GM12874 (cell line): ENCODE results near the gene CEBPG.

Source experiments
- TF ChIP-seq, protein P1 (sequence below): IDR thresholded peaks from 2 replicates; pipeline ENCODE4 v1.5.1; 2011; ENCODE audit warnings: low read depth, mild to moderate bottlenecking, control low read depth, low read length, moderate library complexity; ENCODE audit not compliant: insufficient read depth

Gene CEBPG

DNA sequence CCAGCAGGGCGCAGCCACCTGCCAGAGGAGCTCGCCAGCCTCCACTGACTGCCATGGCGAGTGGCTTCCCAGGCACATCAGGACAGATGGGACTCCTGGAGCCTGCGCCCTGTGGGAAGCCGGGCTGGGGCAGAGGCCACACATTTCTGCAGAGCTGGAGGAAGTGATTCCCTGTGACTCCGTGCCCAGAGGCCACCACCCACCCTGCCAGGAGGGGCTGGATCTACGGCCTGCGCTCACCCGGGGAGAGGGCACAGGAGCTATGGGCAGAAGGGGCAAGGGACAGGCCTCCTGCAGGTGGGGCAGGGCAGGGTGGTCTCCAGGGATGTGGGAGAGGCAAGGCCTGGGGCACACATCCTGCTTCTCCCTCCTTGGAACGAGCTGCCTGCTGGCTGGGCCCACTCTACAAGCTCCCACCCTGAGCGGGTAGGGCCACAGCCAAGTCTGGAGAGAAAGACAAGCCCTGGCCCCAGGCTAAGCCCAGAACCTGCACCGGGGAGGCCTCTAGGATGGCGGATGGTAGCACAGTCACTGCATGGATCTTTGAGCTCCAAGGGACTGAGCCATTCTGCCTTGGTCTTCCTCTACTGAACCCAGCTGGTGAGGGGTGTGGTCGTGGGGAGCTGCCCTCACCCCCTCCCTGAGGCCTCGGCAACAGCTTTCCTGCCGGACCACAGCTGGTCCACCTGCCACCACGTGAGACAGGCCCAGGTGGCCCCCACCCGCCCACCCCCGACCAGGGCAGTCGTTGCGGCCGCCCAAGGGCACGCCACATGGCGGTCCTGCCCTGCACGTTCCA lies 40.6 kb downstream of the CEBPG start:
- TF ChIP-seq, protein P1, sequence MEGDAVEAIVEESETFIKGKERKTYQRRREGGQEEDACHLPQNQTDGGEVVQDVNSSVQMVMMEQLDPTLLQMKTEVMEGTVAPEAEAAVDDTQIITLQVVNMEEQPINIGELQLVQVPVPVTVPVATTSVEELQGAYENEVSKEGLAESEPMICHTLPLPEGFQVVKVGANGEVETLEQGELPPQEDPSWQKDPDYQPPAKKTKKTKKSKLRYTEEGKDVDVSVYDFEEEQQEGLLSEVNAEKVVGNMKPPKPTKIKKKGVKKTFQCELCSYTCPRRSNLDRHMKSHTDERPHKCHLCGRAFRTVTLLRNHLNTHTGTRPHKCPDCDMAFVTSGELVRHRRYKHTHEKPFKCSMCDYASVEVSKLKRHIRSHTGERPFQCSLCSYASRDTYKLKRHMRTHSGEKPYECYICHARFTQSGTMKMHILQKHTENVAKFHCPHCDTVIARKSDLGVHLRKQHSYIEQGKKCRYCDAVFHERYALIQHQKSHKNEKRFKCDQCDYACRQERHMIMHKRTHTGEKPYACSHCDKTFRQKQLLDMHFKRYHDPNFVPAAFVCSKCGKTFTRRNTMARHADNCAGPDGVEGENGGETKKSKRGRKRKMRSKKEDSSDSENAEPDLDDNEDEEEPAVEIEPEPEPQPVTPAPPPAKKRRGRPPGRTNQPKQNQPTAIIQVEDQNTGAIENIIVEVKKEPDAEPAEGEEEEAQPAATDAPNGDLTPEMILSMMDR: no peak

DNA sequence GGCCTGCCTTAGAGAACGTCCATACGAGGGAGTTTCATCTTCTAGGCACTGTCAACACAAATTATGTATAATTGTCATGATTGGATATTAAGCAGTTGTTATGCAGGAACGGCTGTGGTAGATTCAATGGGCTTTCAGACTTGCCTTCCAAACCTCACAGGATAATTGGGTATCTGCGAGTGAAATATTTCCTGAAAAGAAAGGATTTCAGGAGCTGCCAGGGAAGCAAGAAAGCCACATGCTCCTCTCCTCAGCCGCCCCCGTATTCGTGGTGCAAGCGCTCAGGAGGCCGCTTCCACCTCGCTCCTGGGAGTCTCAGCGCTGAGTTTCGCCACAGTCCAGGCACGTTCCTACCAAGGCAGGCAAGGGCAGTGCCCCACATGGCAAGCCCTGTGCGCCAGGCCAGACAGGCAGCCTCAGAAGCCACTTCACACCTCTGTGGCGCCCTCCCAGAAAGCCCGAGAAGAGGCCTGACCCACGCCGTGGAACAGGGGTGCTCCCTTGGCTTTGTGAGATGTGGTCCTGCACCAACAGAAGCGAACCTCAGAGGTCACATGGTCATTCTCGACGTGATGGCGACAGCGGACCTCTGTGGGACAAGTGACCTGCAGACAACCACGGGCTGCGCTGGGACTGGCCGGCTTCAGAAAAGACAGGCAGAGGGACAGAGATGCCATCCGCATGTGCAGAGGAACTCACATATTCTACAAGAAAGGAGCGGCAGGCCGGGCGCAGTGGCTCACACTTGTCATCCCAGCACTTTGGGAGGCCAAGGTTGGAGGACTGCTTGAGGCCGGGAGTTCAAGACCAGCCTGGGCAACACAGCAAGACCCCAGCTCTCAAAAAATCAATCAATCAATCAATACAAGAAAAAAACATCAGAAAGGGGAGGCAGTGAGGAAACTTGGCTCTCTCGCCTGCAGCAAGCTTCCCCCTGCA lies 41.4 kb downstream of the CEBPG start:
- TF ChIP-seq, protein P1: no peak

DNA sequence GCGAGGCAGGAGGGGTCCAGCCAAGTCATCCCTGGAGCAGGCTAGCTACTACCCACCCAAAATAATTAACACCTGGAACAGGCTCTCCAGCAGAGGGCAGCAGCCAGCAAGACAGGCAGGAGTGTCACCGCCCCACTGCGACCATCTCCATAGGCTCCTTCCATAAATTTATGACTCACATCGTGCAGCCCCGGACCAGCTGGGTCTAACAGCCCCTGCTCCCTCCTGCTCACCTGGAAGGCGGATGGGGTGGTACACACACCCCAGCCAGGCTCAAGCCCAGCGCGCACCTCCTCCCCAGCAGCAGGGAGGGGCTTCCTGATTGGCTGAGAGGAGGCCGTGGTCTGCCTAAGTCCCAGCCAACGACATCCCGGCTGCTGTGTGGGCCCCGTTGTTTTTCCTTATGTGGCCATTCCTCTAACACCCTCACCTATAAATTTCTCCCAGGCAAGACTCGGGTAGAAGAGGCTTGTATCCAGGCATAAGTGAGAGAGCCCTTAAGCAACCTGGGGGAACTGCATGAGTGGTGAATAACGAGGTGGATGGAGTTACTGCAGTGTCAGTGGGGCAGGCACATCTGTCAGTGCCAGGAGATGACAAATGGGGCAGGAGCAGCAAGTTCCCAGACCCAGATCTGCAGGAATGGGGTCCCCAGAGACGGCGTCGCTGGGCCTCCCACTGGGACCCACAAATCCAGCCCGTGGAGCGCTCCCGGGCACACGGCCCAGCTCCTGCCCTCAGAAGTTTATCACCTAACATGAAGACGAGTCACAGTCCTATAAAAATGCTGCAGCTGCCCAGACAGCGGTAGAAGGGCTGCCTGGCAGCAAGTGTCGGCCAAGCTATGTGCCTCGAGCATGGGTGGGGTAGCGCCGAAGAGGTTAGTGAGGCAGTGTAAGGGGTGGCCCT lies 43.1 kb downstream of the CEBPG start:
- TF ChIP-seq, protein P1: peak; percentile 73

DNA sequence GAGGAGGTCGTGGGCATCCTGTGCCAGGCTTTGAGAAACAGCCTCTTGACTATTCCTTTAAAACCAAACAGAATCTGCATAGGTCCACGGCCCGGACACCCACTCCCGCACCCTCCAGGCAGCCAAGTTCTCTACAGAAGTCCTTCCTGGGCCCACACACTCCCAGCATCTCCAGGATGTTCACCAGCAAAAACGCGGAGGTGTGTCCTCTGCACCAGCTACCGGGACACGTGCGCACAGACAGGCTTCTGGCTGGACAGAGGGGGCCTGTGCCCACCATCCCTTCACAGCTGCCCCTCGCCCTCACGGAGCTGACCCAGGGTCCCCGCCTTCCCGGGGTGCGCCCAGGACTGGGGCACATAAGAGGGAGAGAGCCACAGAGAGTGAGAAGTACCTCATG lies 44.2 kb downstream of the CEBPG start:
- TF ChIP-seq, protein P1: no peak

DNA sequence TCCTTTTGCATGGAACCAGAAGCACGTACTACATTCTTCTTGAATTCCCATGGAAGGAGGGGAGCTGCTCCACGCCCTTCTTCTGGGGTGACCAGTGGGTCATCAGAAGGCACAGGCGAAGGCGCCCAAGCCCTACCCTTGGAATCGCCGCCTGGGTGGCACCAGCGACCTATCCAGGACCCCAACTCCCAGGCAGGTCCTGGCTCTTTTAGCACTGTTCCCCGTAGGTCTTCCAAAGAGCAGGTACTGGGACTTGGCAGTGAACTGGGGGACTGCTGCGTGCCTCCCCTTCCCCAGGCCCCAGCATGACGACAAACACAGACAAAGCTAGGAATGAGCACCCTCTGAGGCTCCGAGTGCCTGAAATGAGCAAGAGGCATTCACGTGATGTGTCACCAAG lies 45.0 kb downstream of the CEBPG start:
- TF ChIP-seq, protein P1: no peak

DNA sequence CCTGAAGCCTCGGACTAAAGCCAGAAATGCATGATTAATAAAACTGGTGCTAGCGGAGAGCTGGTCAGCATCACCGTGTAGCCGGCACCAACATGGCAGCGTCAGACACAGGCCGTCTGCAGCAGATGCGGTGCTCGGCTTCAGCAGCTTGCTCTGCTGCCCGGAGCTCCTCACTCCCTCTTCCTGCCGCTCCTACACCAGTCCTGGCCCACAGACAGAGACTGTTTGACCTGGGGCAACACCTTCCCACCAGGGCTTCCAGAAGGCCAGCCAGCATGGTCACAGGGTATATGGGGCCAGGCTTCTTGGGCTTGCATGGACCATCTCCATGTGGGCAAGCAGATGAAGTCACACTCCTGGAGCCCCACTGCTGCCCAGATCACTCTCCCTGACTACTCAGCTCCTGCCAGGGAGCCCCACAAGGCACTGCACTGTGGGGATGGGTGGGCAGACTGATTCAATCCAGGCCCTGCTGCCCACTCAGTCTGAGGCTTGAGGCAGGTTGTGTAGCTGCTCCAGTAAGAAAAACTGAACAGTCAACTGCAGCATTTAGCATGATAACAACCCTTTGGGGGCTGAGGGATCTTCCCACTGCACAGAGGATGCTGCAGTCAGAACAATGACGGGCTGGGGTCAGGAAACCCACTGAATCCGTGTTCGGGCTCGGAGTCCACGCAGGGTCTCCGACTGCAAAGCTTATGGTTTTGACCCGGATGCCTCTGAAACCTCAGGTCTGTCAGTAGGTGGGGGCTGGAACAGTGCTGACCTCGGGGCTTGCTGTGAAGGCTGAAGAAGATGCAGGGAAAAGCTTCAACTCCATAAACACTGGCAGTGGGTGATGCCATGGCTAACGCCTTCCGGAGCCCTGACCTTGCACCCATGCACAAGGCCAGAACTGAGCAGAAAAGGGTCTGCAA lies 45.6 kb downstream of the CEBPG start:
- TF ChIP-seq, protein P1: no peak
